ENCODE data around the gene JAK2.

Gene JAK2

DNA sequence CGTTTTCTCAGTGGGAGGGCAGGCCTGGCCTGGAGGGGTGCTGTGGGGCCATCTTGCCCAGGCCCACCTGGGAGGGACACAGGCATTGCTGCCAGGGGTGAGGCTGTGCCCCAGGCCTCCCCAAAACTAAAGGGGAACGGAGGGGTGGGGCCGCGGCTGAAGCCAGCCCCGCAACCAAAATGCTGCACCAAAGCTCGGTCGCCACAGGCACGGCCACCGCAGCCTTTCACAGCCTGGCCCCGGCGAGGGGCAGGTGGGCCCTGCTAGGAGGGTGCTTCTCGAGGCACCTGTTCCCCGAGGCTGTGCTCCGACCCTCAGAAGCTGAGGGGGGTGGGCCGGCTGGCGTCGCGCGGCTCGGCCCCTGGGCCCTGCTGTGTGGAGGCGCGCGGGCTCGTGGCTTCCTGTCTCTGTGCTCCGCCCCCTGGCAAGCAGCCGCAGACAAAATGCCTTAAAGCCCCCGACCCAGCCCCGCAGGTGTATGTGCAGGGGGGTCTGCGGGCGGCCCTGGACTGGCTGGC lies 57.6 kb downstream of the JAK2 start:
- peak overlapping the region; percentile 68 to 80 (median 75) for H3K4me2 ChIP-seq
- H4K20me1 ChIP-seq = peaks cover 0 to 40% (median 0%) of the 10 kb centered on the region in 11 experiments; a peak in 7 of 22 replicates
- H3K36me3 ChIP-seq = peaks cover 24 to 96% (median 48%) of the 10 kb centered on the region in 11 experiments
- peak overlapping the region; percentile 23 to 75 (median 66); a peak in 20 of 22 replicates for H3K9ac ChIP-seq
- peaks cover 0 to 12% (median 6%) of the 10 kb centered on the region in 10 experiments; a peak in 9 of 20 replicates for H3K4me1 ChIP-seq
- peak overlapping the region; percentile 27 to 55 (median 48); a peak in 21 of 22 replicates for H3K27ac ChIP-seq
- H3K4me3 ChIP-seq = peak overlapping the region; percentile 45 to 63 (median 56)
- TF ChIP-seq Cebpa-rat (IDR thresholded peaks at IDR 0.05) = no peak
- peaks cover 17 to 28% (median 25%) of the 10 kb centered on the region in 11 experiments for H3K9me3 ChIP-seq (replicated peaks in 1 of 11)
- no peaks in the 10 kb centered on the region for H3K27me3 ChIP-seq

DNA sequence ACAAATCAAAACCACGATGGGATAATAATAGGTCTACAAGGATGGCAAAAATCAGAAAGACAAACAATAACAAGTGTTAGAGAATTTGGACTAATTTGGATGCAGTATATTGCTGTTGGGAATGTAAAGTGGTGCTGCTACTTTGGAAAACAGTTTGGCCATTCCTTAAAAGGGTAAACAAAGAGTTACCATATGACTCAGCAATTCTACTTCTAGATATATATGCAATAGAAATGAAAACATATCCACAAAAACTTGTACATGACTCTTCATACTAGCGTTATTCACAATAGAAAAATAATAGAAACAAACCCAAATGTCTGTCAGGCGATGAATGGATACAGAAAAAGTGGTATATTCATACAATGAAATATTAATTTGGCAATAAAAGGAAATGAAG lies 58.3 kb downstream of the JAK2 start:
- peaks cover 17 to 28% (median 25%) of the 10 kb centered on the region in 11 experiments for H3K9me3 ChIP-seq (replicated peaks in 1 of 11)
- H3K9ac ChIP-seq = peak overlapping the region in 3 of 11 experiments; percentile 66 to 75 (median 70); a peak in 1 of 22 replicates
- H3K4me2 ChIP-seq = peak overlapping the region in 10 of 11 experiments; percentile 68 to 79 (median 74); a peak in 16 of 22 replicates
- H3K36me3 ChIP-seq = peaks cover 24 to 98% (median 50%) of the 10 kb centered on the region in 11 experiments
- H3K27me3 ChIP-seq = no peaks in the 10 kb centered on the region
- H3K27ac ChIP-seq = peak overlapping the region in 2 of 11 experiments; percentile 40 to 54; a peak in 2 of 22 replicates
- TF ChIP-seq Cebpa-rat (IDR thresholded peaks at IDR 0.05) = no peak
- H3K4me3 ChIP-seq = peak overlapping the region in 6 of 10 experiments; percentile 45 to 63 (median 58); a peak in 7 of 20 replicates
- peaks cover 0 to 12% (median 6%) of the 10 kb centered on the region in 10 experiments; a peak in 9 of 20 replicates for H3K4me1 ChIP-seq
- peaks cover 0 to 46% (median 0%) of the 10 kb centered on the region in 11 experiments; a peak in 7 of 22 replicates for H4K20me1 ChIP-seq

DNA sequence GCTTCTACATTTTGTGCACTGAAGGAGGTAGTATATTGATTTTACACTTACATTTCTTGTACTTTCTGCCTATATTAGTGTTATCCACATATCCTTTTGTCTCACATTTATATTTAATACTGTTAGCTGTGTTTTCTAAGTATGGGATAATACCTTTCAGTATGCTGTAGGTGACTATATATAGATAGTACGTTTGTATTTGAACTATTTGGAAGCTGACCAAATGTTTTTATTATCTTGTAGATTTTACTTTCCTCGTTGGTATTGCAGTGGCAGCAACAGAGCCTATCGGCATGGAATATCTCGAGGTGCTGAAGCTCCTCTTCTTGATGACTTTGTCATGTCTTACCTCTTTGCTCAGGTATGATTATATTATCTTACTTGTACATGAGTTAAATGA lies 59.1 kb downstream of the JAK2 start:
- Histone ChIP-seq H3K4me3 (no peak overlapping the region), H3K36me3 (peaks cover 24 to 97% (median 50%) of the 10 kb centered on the region in 11 experiments), H3K4me2 (no peak overlapping the region), H3K27ac (no peak overlapping the region), H3K4me1 (peaks cover 0 to 12% (median 6%) of the 10 kb centered on the region in 10 experiments; a peak in 9 of 20 replicates), H3K27me3 (no peaks in the 10 kb centered on the region), H4K20me1 (peaks cover 0 to 54% (median 0%) of the 10 kb centered on the region in 11 experiments; a peak in 7 of 22 replicates), H3K9ac (no peak overlapping the region), H3K9me3 (replicated peaks in 1 of 11) (peaks cover 17 to 28% (median 25%) of the 10 kb centered on the region in 11 experiments)
- TF ChIP-seq Cebpa-rat (IDR thresholded peaks at IDR 0.05) = no peak

GRCh38 chr9:5052838-5053237 lies 67.8 kb downstream of the JAK2 start:
- Histone ChIP-seq H3K9ac (no peak overlapping the region), H3K27ac (no peak overlapping the region), H3K4me1 (peaks cover 0 to 8% (median 0%) of the 10 kb centered on the region in 10 experiments; a peak in 1 of 20 replicates), H3K9me3 (replicated peaks in 1 of 11) (no peaks in the 10 kb centered on the region), H4K20me1 (peaks cover 0 to 49% (median 0%) of the 10 kb centered on the region in 11 experiments; a peak in 3 of 22 replicates), H3K4me2 (no peak overlapping the region), H3K36me3 (peaks cover 4 to 99% (median 34%) of the 10 kb centered on the region in 11 experiments; a peak in 15 of 22 replicates), H3K27me3 (no peaks in the 10 kb centered on the region), H3K4me3 (no peak overlapping the region)
- TF ChIP-seq Cebpa-rat (IDR thresholded peaks at IDR 0.05) = no peak

DNA sequence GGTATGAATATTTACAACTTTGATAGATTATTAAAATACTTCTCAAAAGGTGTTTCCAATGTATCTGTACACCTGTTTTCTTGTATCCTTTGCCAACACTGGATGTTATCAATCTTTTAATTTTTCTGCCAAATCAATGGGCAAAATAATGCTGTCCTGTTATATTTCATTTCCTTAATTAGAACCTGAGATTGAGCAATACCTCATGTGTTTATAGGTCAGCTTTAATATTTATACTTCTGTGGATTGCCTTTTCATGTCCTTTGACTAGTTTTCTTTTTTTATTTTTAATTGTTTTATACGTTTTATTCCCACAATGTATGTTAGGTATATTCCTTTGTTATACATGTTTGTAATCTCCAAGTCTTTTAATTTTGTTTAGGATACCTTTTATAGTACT lies 77.6 kb downstream of the JAK2 start:
- no peak overlapping the region for H3K9ac ChIP-seq
- H3K27me3 ChIP-seq = no peaks in the 10 kb centered on the region
- peaks cover 0 to 5% (median 0%) of the 10 kb centered on the region in 11 experiments; a peak in 3 of 22 replicates for H4K20me1 ChIP-seq
- no peak overlapping the region for H3K4me2 ChIP-seq
- no peaks in the 10 kb centered on the region for H3K4me1 ChIP-seq
- TF ChIP-seq Cebpa-rat (IDR thresholded peaks at IDR 0.05) = no peak
- peaks cover 4 to 97% (median 18%) of the 10 kb centered on the region in 11 experiments; a peak in 13 of 22 replicates for H3K36me3 ChIP-seq
- H3K9me3 ChIP-seq (replicated peaks in 1 of 11) = no peaks in the 10 kb centered on the region
- no peak overlapping the region for H3K27ac ChIP-seq
- no peak overlapping the region for H3K4me3 ChIP-seq

DNA sequence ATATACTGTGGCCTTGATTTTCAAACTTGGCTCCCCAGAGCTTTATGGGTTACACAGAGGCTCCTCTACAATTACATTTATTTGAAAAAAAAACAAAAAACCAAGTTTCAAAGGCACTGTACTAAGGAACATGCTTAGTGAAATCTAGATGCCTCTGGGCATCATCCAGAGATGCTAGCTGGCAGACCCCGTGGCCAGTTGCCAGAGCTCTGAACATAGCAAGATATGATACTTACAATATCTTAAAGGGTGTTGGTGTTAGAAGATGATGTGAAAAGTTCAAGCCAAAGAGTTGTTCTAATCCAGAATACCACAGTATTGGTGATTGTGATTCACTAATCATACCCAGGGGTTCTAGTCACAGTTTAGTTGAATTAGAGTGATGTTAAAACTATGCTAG lies 87.8 kb downstream of the JAK2 start:
- Histone ChIP-seq H3K27ac (no peak overlapping the region), H3K9ac (no peak overlapping the region), H3K4me1 (peaks cover 0 to 2% (median 0%) of the 10 kb centered on the region in 10 experiments; a peak in 3 of 20 replicates), H3K9me3 (replicated peaks in 1 of 11) (peaks cover 0 to 3% (median 0%) of the 10 kb centered on the region in 11 experiments; a peak in 1 of 22 replicates), H3K36me3 (peaks cover 16 to 90% (median 65%) of the 10 kb centered on the region in 11 experiments; a peak in 21 of 22 replicates), H3K4me2 (no peak overlapping the region), H3K4me3 (no peak overlapping the region), H3K27me3 (no peaks in the 10 kb centered on the region), H4K20me1 (peaks cover 0 to 5% (median 0%) of the 10 kb centered on the region in 11 experiments; a peak in 1 of 22 replicates)
- no peak for TF ChIP-seq Cebpa-rat (IDR thresholded peaks at IDR 0.05)

GRCh38 chr9:5073701-5074100 lies 88.6 kb downstream of the JAK2 start:
- Histone ChIP-seq H3K4me2 (no peak overlapping the region), H3K27ac (no peak overlapping the region), H3K9ac (no peak overlapping the region), H3K4me1 (peaks cover 0 to 6% (median 0%) of the 10 kb centered on the region in 10 experiments; a peak in 3 of 20 replicates), H3K9me3 (replicated peaks in 1 of 11) (peaks cover 0 to 3% (median 0%) of the 10 kb centered on the region in 11 experiments; a peak in 1 of 22 replicates), H3K27me3 (no peaks in the 10 kb centered on the region), H4K20me1 (no peaks in the 10 kb centered on the region), H3K36me3 (peaks cover 16 to 90% (median 65%) of the 10 kb centered on the region in 11 experiments; a peak in 21 of 22 replicates), H3K4me3 (no peak overlapping the region)
- TF ChIP-seq Cebpa-rat (IDR thresholded peaks at IDR 0.05) = no peak

GRCh38 chr9:5085993-5086392 lies 100.9 kb downstream of the JAK2 start:
- no peak overlapping the region for H3K9ac ChIP-seq
- no peaks in the 10 kb centered on the region for H3K4me1 ChIP-seq
- H3K9me3 ChIP-seq (replicated peaks in 1 of 11) = peaks cover 0 to 19% (median 9%) of the 10 kb centered on the region in 11 experiments; a peak in 13 of 22 replicates
- H3K27ac ChIP-seq = no peak overlapping the region
- no peaks in the 10 kb centered on the region for H3K27me3 ChIP-seq
- H3K4me2 ChIP-seq = no peak overlapping the region
- H3K4me3 ChIP-seq = no peak overlapping the region
- H4K20me1 ChIP-seq = no peaks in the 10 kb centered on the region; a peak in 1 of 22 replicates
- TF ChIP-seq Cebpa-rat (IDR thresholded peaks at IDR 0.05) = no peak
- H3K36me3 ChIP-seq = peaks cover 0 to 87% (median 51%) of the 10 kb centered on the region in 11 experiments

GRCh38 chr9:5089737-5090136 lies 104.7 kb downstream of the JAK2 start:
- H3K4me1 ChIP-seq = no peaks in the 10 kb centered on the region
- H4K20me1 ChIP-seq = no peaks in the 10 kb centered on the region; a peak in 1 of 22 replicates

More at GRCh38 chr9:5089737-5090136, 104.7 kb downstream of the JAK2 start:
- no peak overlapping the region for H3K4me2 ChIP-seq
- TF ChIP-seq Cebpa-rat (IDR thresholded peaks at IDR 0.05) = no peak
- no peak overlapping the region for H3K27ac ChIP-seq
- H3K27me3 ChIP-seq = no peaks in the 10 kb centered on the region
- peaks cover 0 to 19% (median 9%) of the 10 kb centered on the region in 11 experiments; a peak in 13 of 22 replicates for H3K9me3 ChIP-seq (replicated peaks in 1 of 11)
- peaks cover 0 to 52% (median 32%) of the 10 kb centered on the region in 11 experiments; a peak in 21 of 22 replicates for H3K36me3 ChIP-seq
- no peak overlapping the region for H3K4me3 ChIP-seq
- no peak overlapping the region for H3K9ac ChIP-seq

Measured in BLaER1 treated with 17β-estradiol and CSF1 and Interleukin-3, amounts not matched to agents 10 nM and 100 nM (cell line).